HG03196 (cell line): ENCODE data around the gene NR2F1-AS1.
"Not testable (repeated sequence)": the region's sequence is repeated elsewhere in the genome, so short reads cannot be mapped to it uniquely, and the experiment has no call there.

Experiments used
- ATAC-seq: cut with Tn5 transposase; IDR thresholded peaks from one replicate; pipeline ENCODE4 v1.9.1; 2021; ENCODE audit not compliant: unreplicated experiment

The NR2F1-AS1 gene

GRCh38 chr5:93395010-93395409 is 186.0 kb downstream of the NR2F1-AS1 start:
- no peak for ATAC-seq

GRCh38 chr5:93394301-93394700 is 186.7 kb downstream of the NR2F1-AS1 start:
- no peak for ATAC-seq

DNA sequence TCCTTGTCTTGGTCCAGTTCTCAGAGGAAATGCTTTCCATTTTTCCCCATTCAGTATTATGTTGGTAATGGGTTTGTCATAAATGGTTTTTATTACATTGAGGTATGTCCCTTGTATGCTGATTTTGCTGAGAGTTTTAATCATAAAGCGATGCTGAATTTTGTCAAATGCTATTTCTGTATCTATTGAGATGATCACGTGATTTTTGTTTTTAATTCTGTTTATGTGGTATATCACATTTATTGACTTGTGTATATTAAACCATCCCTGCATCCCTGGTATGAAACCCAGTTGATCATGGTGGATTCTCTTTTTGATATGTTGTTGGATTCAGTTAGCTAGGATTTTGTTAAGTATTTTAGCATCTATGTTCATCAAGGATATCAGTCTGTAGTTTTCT is 189.8 kb downstream of the NR2F1-AS1 start:
- not testable (repeated sequence) for ATAC-seq

GRCh38 chr5:93385655-93386054 is 195.4 kb downstream of the NR2F1-AS1 start:
- ATAC-seq, result no peak

DNA sequence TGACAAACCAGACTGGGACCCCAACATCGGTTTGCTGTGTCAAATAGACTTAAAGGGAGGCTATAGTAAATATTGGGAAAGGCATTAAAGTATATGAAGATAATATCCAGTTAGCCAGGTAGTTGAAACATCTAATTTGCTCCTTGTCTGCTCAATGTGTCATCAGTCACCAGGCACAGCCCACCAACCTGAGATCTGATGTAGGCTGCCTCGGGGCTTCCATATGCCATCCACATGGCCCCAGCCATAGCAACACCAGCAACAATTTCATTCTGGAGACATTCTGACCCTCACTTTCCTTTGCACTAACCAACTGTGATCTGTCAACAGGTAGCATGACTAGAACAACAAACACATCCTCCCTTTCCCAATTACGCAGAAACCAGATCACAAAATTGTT is 196.0 kb downstream of the NR2F1-AS1 start:
- no peak for ATAC-seq

DNA sequence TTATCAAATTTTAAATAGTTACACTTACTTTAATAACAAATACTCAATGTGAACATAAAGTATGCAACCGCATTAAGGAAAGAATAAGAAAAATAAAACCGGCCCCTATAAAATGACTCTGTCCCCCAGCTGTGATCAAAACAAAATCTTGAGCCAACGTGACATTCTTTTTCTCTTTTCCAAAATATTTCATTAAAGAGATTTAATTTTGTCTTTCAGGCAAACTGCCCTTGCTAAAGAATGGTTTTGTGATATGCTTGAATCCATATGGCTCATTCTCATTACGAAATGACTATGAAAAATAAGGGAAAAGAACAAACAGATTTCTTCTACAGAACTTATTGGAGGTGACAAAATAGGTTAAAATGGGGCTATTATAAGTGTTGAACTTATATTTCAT is 197.0 kb downstream of the NR2F1-AS1 start:
- no peak for ATAC-seq

- ATAC-seq, result no peak
Measured at GRCh38 chr5:93382188-93382825, 198.7 kb downstream of the NR2F1-AS1 start.

- ATAC-seq, result no peak
Measured at GRCh38 chr5:93381057-93381456, 200.0 kb downstream of the NR2F1-AS1 start.

- ATAC-seq, result no peak
Measured at GRCh38 chr5:93378073-93378472, 202.9 kb downstream of the NR2F1-AS1 start.

- no peak for ATAC-seq
Measured at GRCh38 chr5:93371893-93372292, 209.1 kb downstream of the NR2F1-AS1 start.

GRCh38 chr5:93364378-93364777 is 216.6 kb downstream of the NR2F1-AS1 start:
- ATAC-seq, result no peak

DNA sequence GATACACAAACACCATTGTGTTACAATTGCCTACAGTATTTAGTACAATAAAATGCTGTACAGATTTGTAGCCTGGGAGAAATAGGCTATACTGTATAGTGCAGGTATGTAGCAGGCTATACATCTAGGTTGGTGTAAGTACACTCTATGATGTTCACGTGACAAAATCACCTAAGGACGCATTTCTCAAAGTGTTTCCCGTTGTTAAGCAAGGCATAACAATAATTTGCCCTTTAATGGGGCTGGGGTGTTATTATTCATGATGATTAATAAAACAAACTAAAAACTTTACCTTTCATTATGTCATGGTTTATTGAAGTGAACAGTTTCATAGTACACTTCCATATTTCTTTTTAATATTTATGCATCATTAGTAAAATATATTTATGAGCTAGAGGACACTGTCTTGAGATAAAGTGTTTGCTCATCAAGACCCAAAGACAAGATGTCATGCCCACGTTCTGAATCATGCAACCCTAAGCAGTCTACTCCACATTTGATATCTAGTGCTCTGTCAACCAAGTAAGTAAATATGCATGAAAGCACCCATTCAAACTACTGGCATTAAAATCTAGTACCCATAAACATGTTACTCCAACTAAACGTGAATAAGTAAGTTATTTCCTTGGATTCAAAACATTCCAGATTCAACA is 220.5 kb downstream of the NR2F1-AS1 start:
- no peak for ATAC-seq

- ATAC-seq, result no peak
Measured at GRCh38 chr5:93359960-93360305, 221.1 kb downstream of the NR2F1-AS1 start.
